Hepatocyte (in vitro differentiated cells): Measurements from ENCODE around the gene STMP1.

ENCODE experiments used
- CTCF ChIP-seq: fragments of 200-600 bp; sonication (generic); IDR thresholded peaks from 2 replicates; pipeline ENCODE4 v1.5.1; 2016; ENCODE audit warnings: antibody characterized with exemption, mild to moderate bottlenecking; ENCODE audit not compliant: poor library complexity
- EZH2 ChIP-seq: fragments of 200-600 bp; sonication (generic); IDR thresholded peaks from 2 replicates; pipeline ENCODE4 v1.6.1; 2016; ENCODE audit warnings: antibody characterized with exemption, mild to moderate bottlenecking, borderline replicate concordance

- TF ChIP-seq EZH2 (no peak), CTCF (no peak)
Measured at GRCh38 chr7:135718794-135719437, 56.6 kb downstream of the STMP1 start.
